GM21526 (cell line): Measurements from ENCODE around the gene MRLN.
"Not testable (repeated sequence)": the region's sequence is repeated elsewhere in the genome, so short reads cannot be mapped to it uniquely, and the experiment has no call there.

Experiments
- ATAC-seq: cut with Tn5 transposase; IDR thresholded peaks from one replicate; pipeline ENCODE4 v1.9.1; 2021; ENCODE audit warnings: moderate library complexity; ENCODE audit not compliant: unreplicated experiment, low FRiP score

Gene MRLN

DNA sequence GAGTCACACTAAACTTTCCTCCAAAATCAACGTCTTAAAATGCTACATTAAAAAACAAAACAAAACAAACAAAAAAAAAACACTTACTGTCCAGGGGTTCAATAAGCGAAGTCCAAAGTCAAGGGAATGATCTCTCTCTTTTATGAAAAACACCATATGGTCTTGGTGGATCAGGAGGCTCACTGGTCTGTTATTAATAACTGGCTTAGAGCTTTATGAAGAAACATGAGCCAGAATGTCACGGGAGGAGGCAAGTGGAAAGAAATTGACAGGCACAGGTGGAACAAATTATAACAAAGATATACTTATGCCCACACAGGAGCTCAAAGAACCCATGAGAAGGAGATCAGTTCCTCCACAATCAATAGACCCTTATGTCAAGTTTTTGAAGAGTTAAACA lies at the start of gene MRLN:
MRLN (minus strand) TSS at position 189 of the 400 bp plus-strand sequence.
- ATAC-seq = no peak

DNA sequence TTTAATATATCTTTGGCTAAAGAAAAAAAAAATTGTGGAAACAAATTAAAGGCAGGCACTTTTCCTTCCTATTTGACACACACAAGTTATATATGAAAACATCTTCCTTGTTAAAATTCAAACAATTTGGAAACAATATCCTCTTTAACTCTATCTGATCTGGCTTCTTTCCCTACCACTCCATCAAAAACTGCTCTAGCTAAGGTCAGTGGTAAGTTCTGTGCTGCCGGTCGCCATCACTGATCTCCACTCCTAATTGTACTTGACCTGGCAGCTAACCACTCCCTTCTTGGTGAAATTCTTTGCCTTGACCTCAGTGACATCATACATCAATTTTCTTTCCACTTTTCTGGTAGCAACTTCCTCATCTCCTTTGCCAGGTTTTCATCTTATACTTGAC lies 47.9 kb upstream of the MRLN start:
- no peak for ATAC-seq

DNA sequence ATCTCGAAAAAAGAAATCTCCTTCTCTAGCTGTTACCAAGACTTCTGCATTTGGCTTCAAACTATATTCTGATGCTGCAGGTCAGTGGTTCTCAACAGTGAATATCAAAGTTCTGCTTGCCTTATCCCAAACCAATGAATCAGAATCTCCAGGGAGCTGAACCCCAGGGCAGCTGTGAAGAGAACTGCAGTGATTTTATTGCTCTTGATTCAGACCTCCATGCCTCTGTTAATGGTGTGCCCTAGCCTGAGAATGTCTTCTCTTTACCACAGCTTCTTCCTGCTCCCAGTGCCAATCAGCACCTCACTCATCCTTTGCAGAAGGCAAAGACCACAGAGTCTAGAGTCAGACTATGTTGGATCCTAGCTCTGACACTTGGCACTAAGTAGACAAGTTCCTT lies 46.2 kb upstream of the MRLN start:
- no peak for ATAC-seq

DNA sequence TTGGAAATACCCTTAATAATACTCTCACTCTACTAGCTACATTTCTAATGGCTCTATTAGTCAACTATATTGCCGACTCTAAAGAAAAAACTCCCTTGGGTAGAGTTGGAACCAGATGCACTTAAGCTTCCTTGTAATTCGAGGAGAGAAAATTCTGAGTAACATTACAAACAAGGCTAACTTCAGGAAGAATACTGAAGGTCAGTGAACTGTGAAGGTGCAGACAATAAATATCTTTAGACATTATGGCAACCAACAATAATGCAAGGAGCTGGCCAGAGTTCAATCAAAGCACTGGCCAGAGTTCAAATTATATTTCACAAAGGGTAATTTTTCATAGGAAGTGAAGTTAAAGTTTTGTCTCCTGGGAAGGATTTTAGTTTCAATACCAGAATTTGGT lies 40.7 kb upstream of the MRLN start:
- ATAC-seq = no peak

DNA sequence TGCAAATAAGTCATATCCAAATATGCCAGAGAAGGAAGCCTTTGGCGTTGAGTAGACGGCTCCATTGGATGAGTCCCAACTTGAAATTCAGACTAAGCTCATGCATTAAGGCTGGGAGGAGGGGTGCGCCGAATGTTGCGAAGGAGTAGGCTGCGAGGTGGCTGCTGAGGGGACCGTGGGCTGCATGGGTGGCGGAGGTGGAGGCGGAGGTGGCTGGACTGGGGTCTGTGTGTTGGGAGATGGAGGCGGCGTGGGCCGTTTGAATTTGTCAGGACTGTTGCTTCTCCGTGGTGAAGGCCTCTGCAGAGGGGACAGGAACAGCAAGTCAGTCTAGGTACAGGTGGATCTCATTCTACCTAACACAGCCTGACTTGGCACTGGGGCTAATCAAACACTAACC lies 39.6 kb upstream of the MRLN start:
- ATAC-seq = no peak

DNA sequence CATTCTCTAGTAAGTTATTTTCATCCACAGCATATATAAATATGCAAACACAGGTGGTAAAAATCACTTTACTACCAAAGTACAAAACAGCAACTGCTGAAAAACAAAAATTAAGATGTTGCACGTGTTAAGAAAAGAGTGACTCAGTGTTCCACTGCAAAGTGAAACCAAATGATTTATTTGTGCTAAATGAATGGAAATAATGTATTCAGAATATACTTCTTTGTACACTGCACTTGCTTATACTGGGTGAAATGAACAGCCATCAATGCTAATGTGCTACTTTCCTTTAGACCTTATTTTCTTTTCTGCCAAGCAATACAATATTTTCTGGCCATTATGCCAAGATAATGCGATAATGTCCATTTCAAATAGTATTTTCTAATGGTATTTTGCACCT lies 38.3 kb upstream of the MRLN start:
- no peak for ATAC-seq

DNA sequence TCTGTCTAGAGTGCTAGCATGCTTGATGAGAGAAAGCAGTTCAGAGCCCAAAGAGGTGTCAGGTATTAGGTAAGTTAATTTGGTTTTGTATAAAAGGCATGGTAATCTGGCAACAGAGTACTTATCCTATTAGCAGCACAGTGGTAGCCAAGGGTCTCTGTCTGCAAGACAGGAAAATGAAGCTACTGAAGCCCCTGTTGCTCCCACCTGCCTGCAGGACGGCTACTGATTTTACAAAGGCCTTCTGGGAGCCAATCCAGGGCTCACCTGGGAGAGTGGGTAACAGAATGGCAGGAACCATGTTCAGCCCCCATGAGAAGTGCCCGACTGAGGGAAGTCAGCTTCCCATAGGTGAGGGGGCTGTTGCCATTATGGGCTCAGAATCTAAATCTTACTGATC lies 36.8 kb upstream of the MRLN start:
- not testable (repeated sequence) for ATAC-seq

DNA sequence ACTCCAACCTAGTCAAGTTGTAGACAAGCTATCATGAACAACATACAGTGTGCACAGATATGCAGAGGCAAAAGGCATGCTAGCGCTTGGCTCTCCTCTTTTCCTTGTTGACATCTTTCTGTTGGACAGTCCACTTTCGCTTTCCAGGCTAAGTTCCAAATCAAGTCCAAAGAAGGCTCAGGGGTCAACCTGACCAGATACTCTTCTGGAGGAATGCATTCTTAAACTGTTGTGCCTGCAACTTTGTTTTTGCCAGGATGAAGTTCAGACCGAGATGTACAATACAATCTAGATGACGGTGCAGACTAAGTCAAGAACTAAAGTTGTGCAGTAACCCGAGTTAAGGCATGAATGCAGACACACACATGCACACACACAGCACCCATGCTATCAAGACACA lies 35.7 kb upstream of the MRLN start:
- not testable (repeated sequence) for ATAC-seq

DNA sequence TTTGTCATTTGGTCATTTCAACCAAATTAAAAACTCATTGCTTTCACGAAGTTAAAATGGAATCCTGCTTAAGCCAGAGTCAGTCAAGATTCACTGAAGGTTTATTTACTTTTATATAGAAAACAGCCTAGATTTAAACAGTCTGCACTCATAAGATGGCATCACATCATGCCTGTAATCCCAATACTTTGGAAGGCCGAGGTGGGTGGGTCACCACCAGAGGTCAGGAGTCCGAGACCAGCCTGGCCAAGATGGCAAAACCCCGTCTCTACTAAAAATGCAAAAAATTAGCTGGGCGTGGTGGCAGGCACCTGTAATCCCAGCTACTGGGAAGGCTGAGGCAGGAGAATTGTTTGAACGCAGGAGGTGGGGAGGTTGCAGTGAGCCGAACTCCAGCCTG lies 33.8 kb upstream of the MRLN start:
- ATAC-seq = not testable (repeated sequence)

DNA sequence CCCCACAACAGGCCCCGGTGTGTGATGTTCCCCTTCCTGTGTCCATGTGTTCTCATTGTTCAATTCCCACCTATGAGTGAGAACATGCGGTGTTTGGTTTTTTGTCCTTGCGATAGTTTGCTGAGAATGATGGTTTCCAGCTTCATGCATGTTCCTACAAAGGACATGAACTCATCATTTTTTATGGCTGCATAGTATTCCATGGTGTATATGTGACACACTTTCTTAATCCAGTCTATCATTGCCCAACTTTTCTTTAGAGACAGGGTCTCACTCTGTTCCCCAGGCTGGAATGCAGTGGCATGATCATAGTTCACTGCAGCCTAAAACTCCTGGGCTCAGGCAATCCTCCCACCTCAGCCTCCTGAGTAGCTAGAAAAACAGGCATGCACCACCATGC lies 32.2 kb upstream of the MRLN start:
- ATAC-seq = not testable (repeated sequence)

DNA sequence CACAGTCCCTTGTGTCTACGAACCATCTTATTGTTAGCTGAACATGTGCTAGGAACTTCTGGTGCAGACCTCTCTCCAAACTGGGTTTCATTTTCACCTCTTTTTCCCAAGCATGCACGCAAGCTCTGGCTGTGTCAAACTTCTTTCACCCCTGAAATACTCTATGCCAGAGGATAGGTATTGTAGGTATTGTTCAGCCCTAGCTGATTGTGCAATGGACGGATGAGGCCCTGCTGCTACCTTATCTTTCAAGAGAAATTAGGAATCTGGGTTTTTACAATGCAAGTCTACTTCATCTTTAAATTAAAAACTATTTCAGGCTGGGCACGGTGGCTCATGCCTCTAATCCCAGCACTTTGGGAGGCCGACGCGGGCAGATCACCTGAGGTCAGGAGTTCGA lies 28.3 kb upstream of the MRLN start:
- ATAC-seq = no peak

DNA sequence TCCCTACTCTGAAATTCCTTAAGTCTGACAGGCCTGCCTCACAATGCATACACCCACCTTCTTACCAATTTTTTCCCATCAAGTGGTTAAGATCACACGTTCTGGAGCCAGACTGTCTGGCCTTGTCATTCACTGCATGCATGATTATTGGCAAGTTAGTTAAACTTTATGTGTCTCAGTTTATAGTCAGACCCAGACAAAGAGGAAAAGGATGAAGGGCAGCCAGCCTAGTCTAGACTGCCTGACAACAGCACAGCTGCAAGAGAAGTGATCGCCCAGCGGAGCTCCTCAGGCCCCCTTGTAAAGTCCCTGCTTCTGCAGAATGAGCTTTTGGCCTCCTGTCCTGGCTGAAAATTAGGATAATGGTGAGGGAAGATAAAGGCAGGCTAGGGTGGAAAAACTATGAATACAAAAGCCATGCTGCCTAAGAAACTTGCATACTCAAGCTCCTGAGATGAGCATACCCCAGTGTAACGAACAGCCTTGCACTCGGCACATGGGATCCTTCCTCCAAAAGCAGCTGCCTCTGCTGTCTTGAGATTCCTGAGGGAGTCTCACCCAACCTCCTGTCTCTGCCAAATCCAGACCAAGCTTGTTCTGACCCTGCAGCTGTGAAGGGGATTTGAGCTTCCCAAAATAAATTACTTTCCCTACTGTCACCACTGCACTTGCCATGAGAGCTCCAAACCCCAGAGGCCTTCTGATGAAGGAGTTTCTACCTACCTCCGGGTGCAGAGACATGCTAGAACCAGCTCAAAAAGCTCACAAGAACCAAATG lies 26.7 kb upstream of the MRLN start:
- ATAC-seq = no peak

DNA sequence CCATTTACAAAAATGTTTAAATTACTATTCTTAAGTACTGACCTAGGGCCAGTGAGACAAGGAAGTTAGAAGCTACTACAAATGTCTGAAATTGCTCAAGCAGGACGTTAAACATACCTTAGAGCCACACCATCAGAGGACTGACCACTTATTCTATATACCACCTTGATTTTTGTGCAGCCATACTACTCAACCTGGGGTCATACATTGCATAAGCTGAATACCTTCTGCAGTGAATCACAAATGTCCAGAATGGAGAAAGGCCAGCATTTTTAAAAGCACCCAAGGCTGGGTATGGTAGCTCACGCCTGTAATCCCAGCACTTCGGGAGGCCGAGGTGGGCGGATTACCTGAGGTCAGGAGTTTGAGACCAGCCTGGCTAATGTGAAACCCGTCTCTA lies 21.2 kb upstream of the MRLN start:
- ATAC-seq = no peak

DNA sequence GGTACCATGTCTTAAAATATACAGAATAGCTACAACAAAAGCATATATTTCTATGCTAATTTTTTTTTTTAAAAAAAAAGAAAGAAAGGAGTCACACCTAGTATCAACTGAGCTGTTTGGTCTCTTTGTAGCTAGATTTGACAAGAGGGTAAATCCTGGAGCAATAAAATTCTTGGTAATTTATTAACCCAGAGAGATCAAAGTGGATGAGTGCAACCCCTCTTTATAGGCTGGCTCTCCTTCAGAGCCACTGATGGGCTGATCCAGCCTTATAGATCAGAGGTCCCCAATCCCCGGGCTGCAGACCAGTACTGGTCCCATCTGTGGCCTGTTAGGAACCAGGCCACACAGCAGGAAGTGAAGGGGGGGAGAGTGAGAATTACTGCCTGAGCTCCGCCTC lies 19.8 kb upstream of the MRLN start:
- no peak for ATAC-seq

DNA sequence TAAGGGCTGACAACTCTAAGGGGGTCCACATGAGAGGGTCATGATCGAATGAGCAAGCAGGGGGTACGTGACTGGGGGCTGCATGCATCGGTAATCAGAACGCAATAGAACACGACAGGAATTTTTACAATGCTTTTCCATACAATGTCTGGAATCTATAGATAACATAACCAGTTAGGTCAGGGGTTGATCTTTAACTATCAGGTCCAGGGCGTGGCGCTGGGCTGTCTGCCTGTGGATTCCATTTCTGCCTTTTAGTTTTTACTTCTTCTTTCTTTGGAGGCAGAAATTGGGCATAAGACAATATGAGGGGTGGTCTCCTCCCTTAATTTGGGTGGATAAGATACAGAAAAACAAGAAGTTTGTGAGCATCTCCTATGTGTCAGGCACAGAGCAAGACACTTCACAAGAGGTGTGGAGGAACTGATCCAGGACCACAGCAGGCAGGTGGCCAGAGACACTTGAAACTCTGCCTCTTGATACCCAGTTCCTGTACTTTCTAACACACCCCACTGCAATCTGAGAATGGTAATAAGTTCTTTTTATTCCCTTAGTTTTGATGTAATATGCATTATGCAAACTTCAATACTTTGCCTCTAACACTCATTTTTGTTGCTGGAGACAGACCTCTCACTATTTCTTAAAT lies 18.0 kb upstream of the MRLN start:
- no peak for ATAC-seq

DNA sequence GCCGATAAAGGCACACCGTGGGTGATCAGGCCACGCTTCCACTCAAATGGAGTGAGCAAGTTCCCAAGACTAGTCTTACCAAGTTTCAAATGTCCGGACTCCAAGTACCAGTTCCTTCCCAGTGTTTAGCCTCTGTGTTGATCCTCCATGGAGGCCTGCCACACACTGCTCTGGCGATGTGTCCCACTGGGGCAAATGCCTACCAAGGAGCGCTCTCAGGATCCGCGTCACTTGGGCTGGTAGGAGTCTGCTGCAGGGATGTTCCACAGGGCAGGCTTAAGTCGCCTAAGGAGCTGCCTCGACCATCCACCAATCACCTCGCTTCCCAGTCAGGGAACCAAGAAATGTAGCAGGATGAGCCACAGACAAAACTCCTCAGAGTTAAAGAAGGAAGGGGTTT lies 17.4 kb upstream of the MRLN start:
- ATAC-seq = no peak

DNA sequence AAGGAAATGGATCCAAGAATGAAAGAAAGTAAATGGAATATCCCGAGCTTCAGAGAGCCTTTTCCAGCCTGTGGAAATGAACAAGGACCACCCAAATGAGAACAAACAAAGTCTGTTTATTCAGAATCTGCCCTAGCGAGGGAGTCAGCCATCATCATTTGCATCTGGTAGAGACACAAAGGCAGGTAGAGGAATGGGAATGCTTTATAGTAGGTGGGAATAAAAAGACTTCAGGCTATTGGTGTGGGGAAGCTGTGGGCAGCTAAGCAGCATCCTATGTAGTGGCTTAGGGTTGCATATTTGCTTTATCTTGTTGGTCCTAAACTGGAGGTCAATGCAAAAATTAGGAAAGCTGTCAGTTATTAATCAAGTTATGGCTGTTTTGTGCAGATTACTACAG lies 9.2 kb upstream of the MRLN start:
- no peak for ATAC-seq

DNA sequence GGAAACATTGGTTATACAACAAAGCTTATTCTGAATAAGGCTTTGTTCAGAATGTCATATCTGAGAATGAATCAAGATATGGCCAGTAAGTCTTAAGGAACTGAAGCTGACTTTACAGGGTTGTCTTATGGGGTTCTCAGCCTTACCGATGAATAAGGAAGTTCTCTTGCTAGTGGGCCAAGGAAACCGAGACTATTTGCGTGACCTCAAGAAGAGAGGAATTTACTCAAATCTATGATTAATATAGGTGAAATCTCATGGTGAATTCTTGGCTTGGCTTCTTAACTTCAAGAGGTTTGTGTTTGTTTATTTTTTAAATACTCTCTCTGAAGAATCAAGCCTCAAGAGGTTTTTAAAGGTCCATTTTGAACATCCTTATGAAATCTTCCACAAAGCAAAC lies 4.7 kb upstream of the MRLN start:
- no peak for ATAC-seq

DNA sequence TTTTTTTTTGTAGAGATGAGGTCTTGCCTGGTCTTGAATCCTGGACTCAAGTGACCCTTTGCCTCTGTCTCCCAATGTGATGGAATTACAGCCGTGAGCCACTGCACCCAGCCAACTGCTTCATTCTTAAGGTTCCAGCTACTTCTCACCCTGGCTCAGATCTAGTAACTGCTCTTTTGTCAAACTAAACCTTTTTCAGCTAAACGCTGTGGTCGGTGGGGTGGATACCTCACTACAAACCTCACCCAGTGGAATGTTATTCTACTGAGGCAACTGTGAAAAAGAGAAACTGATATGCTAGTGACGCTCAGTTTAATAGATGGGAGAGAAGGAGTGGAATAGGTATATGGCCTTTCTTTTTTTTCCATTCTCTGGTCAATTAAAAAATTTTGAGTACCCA lies 1.7 kb upstream of the MRLN start:
- no peak for ATAC-seq

DNA sequence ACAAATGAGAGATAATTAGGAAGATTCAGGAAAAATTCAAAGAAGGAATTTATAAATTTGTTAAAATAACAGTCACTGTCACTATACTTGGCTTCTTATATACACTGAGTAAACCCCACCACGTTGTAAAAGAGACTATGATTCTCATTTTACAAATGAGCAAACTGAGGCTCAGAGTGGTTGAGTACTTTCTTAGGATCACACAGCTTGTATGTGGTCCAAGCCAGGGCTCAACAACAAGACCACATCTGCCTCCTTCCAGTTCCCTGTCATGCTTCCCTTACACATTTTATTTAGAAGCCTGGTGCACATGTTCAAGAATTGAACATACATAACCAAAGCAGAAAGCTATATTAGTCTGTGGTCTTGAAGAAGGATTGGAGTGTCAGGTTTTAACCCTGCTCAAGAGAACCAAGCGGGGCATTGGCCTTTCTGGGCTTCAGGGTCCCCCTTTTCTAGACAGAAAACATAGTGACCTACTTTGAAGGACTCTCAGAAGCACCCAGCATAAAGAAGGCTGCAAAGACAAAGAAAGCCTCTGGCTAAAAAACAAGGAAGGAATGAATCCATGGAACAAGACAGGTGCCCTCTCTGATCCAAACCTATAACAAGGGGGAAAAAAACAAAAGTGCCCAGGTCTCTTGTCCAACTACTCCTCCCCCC lies 846 bp downstream of the MRLN start:
- ATAC-seq = no peak

DNA sequence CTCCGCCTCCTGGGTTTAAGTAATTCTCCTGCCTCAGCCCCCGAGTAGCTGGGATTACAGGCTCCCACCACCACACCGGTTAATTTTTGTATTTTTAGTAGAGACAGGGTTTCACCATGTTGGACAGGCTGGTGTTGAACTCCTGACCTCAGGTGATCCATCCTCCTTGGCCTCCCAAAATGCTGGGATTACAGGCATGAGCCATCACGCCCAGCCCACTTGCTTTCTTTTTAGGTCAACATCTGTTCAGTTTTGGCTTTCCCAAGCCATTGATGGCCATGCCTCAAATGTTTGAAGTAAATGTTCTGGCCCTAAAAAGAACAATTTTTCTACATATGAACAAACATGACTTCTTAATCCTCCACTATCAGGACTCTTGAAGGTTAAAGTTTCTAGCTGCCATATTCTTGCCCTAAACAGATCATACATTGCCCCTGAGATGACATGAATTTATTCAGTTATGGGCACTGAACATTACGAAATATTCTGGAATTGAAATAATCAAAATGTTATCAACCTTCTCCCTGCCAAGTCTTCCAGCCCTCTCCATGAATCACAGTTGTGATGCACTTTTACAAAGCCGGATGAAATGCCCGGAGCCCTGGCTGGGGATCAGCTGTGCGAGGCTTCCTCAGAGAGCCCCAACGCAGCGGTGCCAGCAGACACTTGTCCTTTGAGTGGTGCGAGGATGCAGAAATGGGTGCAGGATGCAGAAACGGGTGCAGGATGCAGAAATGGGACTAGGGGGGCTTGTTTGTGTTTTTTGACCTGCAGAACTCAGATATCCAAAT lies 2.9 kb downstream of the MRLN start:
- no peak for ATAC-seq
